ENCODE measurements around the gene CACNA1B.
A peak's percentile ranks its signal among the peaks of the same experiment; 100 is the strongest.
"Not testable (repeated sequence)": the region's sequence is repeated elsewhere in the genome, so short reads cannot be mapped to it uniquely, and the experiment has no call there.

Gene CACNA1B

GRCh38 chr9:137876781-137877386 is 698 bp upstream of the CACNA1B start:
- Mint-ChIP-seq H3K36me3 (peaks cover 2% of the 10 kb centered on the region), H3K4me1 (peaks cover 2% of the 10 kb centered on the region), H3K27ac (no peak overlapping the region), H3K4me3 (no peak overlapping the region), H3K27me3 (peaks cover 49% of the 10 kb centered on the region), H3K9me3 (peaks cover 2% of the 10 kb centered on the region)
- no peak for DNase-seq
- CTCF ChIA-PET, result no interaction called here

- Mint-ChIP-seq H3K9me3 (peaks cover 2% of the 10 kb centered on the region), H3K4me3 (no peak overlapping the region), H3K27me3 (peaks cover 49% of the 10 kb centered on the region), H3K36me3 (peaks cover 2% of the 10 kb centered on the region), H3K27ac (no peak overlapping the region), H3K4me1 (peaks cover 2% of the 10 kb centered on the region)
- peak; percentile 57 for DNase-seq
- CTCF ChIA-PET, result no interaction called here
Observed at GRCh38 chr9:137878146-137878941, 762 bp downstream of the CACNA1B start.

GRCh38 chr9:137879052-137879451 is 1.5 kb downstream of the CACNA1B start:
- Mint-ChIP-seq H3K27me3 (peaks cover 46% of the 10 kb centered on the region), H3K36me3 (peaks cover 2% of the 10 kb centered on the region), H3K4me3 (no peak overlapping the region), H3K4me1 (peaks cover 2% of the 10 kb centered on the region), H3K9me3 (peaks cover 2% of the 10 kb centered on the region), H3K27ac (no peak overlapping the region)
- no peak for DNase-seq
- CTCF ChIA-PET, result no interaction called here

GRCh38 chr9:137879566-137880150 is 2.1 kb downstream of the CACNA1B start:
- Mint-ChIP-seq H3K36me3 (peaks cover 2% of the 10 kb centered on the region), H3K9me3 (peaks cover 2% of the 10 kb centered on the region), H3K27ac (no peak overlapping the region), H3K4me1 (peaks cover 2% of the 10 kb centered on the region), H3K27me3 (peaks cover 45% of the 10 kb centered on the region), H3K4me3 (no peak overlapping the region)
- CTCF ChIA-PET, result no interaction called here
- DNase-seq, result no peak

- H3K4me3 Mint-ChIP-seq, result no peak overlapping the region
Observed at GRCh38 chr9:137880160-137880975, 2.8 kb downstream of the CACNA1B start.

GRCh38 chr9:137880976-137881530 is 3.5 kb downstream of the CACNA1B start:
- CTCF ChIA-PET, result no interaction called here
- H3K36me3 Mint-ChIP-seq, result peaks cover 2% of the 10 kb centered on the region
- no peak overlapping the region for H3K27ac Mint-ChIP-seq
- peaks cover 2% of the 10 kb centered on the region for H3K4me1 Mint-ChIP-seq
- H3K27me3 Mint-ChIP-seq, result peaks cover 32% of the 10 kb centered on the region
- DNase-seq, result no peak
- peaks cover 2% of the 10 kb centered on the region for H3K9me3 Mint-ChIP-seq
- H3K4me3 Mint-ChIP-seq, result no peak overlapping the region

More at GRCh38 chr9:137880160-137880975, 2.8 kb downstream of the CACNA1B start:
- CTCF ChIA-PET, result no interaction called here
- Mint-ChIP-seq H3K27ac (no peak overlapping the region), H3K9me3 (peaks cover 2% of the 10 kb centered on the region), H3K4me1 (peaks cover 2% of the 10 kb centered on the region), H3K36me3 (peaks cover 2% of the 10 kb centered on the region), H3K27me3 (peaks cover 39% of the 10 kb centered on the region)
- DNase-seq, result no peak

GRCh38 chr9:137881591-137882505 is 4.3 kb downstream of the CACNA1B start:
- Mint-ChIP-seq H3K36me3 (no peaks in the 10 kb centered on the region), H3K4me3 (no peak overlapping the region), H3K4me1 (no peaks in the 10 kb centered on the region), H3K9me3 (no peaks in the 10 kb centered on the region), H3K27ac (no peak overlapping the region), H3K27me3 (peaks cover 24% of the 10 kb centered on the region)
- CTCF ChIA-PET, result no interaction called here
- DNase-seq, result no peak

- DNase-seq, result no peak
- Mint-ChIP-seq H3K4me3 (no peak overlapping the region), H3K9me3 (no peaks in the 10 kb centered on the region), H3K27me3 (peaks cover 20% of the 10 kb centered on the region), H3K27ac (no peak overlapping the region), H3K4me1 (no peaks in the 10 kb centered on the region), H3K36me3 (no peaks in the 10 kb centered on the region)
- CTCF ChIA-PET, result no interaction called here
Observed at GRCh38 chr9:137882506-137882821, 4.9 kb downstream of the CACNA1B start.

- H3K4me1 Mint-ChIP-seq, H3K27ac Mint-ChIP-seq, H3K4me3 Mint-ChIP-seq, H3K36me3 Mint-ChIP-seq, CTCF ChIA-PET, DNase-seq, H3K9me3 Mint-ChIP-seq: not testable (repeated sequence)
- peaks cover 14% of the 10 kb centered on the region for H3K27me3 Mint-ChIP-seq
Observed at GRCh38 chr9:137883977-137884376, 6.4 kb downstream of the CACNA1B start.

GRCh38 chr9:137884547-137884946 is 7.0 kb downstream of the CACNA1B start:
- H3K9me3 Mint-ChIP-seq, H3K27ac Mint-ChIP-seq, H3K27me3 Mint-ChIP-seq, CTCF ChIA-PET, H3K4me3 Mint-ChIP-seq, H3K4me1 Mint-ChIP-seq, H3K36me3 Mint-ChIP-seq: not testable (repeated sequence)
- peak; percentile 54 for DNase-seq

- H3K9me3 Mint-ChIP-seq, H3K4me1 Mint-ChIP-seq, DNase-seq, H3K36me3 Mint-ChIP-seq, CTCF ChIA-PET, H3K27me3 Mint-ChIP-seq, H3K27ac Mint-ChIP-seq, H3K4me3 Mint-ChIP-seq: not testable (repeated sequence)
Observed at GRCh38 chr9:137885121-137885520, 7.5 kb downstream of the CACNA1B start.

GRCh38 chr9:137888621-137889020 is 11.0 kb downstream of the CACNA1B start:
- DNase-seq, H3K4me3 Mint-ChIP-seq, H3K27me3 Mint-ChIP-seq, H3K4me1 Mint-ChIP-seq, H3K9me3 Mint-ChIP-seq, H3K27ac Mint-ChIP-seq, CTCF ChIA-PET, H3K36me3 Mint-ChIP-seq: not testable (repeated sequence)

GRCh38 chr9:137889966-137890365 is 12.4 kb downstream of the CACNA1B start:
- H3K27ac Mint-ChIP-seq, H3K4me1 Mint-ChIP-seq, DNase-seq, H3K27me3 Mint-ChIP-seq, CTCF ChIA-PET, H3K9me3 Mint-ChIP-seq, H3K4me3 Mint-ChIP-seq, H3K36me3 Mint-ChIP-seq: not testable (repeated sequence)

All from activated naive CD4-positive, alpha-beta T cell treated with anti-CD3 and anti-CD28 coated beads, Interleukin-2, amount 10 ng/mL, durations not matched to agents 7 days and 5 days (primary cell).